Stimulated activated naive CD4-positive, alpha-beta T cell (primary cell): Measurements from ENCODE around the gene ARMC9.

ENCODE experiments used
- DNase-seq, 6 experiments: peaks; one replicate each; lab custom pipeline; 2025; lab: John Stamatoyannopoulos, UW

The ARMC9 gene

DNA sequence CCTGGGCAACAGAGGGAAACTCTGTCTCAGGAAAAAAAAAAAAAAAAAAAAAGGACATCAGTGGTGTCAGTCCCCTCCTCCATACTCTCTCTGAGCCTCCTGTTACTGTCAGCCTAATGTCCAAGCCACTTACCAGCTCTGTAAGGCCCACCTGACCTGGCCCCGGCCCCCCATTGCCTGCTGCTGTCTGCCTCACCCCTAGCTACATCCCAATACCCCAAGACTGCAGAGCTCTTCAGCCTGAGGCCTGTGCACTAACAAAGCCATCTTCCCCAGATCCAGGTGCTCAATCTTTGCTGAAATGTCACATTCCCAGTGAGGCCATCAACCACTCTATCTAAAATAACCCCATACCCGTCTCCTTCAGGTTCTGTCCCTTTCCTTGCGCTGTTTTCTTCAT lies 5.7 kb downstream of the ARMC9 start:
- no peak for DNase-seq

DNA sequence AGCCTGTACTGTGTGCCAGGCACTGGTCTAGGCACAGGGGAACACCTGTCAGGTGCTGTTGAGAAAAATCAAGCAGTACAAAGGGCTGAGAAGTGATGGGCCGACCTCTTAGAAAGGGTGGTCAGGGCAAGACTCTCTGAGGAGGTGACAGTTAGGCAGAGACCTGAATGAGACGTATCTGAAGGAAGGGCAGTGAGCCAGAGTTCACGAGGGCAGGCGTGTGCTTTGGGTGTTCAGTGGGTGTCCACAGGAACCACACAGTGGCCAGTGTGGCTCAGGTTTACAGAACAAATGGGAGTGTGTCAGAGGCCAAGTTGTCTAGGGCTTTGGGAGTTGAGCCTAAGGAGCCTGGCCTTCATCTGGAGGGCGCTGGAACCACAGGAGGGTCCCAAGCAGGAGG lies 6.2 kb downstream of the ARMC9 start:
- DNase-seq: no peak

DNA sequence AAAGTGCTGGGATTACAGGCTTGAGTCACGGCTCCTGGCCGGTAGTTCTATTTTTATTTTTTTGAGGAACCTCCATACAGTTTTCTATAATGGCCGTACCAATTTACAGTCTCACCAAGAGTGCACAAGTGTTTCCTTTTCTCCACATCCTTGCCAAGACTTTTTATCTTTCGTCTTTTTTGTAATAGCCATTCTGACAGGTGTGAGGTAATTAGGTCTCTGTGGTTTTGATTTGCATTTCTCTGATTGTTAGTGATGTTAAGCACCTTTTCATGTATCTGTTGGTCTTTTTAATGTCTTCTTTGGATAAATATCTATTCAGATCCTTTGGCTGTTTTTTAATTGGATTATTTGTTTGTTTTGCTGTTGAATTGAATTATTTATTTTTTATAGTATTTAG lies 9.3 kb downstream of the ARMC9 start:
- DNase-seq: no peak

DNA sequence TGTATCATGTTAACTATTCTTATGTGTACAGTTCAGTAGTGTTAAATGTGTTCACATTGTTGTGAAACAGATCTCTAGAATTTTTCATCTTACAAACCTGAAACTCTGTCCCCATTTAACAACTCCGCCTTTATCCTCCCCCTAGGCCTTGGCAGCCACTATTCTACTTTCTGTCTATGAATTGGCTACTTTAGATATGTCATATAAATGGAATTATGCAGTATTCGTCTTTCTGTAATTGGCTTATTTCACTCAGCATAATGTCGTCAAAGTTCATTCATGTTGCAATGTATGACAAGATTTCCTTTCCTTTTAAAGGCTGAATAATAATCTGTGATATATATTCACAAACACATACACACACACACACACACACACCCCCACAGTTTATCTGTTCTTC lies 12.4 kb downstream of the ARMC9 start:
- no peak for DNase-seq

DNA sequence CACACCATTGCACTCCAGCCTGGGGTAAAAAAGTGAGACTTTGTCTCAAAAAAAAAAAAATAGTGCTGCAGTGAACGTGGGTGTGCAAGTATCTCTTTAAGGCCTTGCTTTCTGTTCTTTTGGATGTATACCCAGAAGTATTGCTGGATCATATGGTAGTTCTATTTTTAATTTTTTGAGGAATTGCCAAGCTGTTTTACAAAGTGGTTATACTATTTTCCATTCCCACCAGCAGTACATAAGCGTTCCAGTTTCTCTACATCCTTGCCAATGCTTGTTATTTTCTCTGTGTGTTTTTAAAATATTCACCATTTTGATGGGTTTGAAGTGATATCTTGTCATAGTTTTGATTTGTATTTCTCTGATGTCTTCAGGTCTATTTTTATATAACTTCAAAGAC lies 13.1 kb downstream of the ARMC9 start:
- no peak for DNase-seq

DNA sequence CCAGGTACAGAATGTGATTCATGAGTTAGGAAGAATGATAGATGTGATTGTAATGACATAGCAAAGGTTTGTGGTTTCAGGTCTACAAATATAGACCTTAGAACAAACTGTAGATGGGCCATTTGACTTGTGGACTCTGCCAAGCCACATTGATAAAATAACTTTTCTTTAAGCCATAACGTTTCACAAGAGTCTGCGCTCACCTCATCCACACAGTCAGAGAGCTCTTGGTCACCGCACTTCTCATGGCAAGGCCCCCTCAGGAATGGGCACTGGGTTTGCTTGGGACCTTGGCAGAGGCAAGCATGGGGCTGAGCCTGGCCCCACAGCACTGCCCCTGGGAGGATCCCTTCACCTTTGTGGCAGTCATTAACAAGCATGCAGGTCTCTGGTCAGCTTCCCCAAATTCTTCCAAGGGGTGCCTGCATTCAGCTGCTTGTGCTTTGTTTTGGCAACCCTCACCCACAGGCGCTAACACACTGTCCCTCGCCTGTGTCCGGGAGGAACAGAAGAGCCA lies 14.0 kb downstream of the ARMC9 start:
- no peak for DNase-seq

DNA sequence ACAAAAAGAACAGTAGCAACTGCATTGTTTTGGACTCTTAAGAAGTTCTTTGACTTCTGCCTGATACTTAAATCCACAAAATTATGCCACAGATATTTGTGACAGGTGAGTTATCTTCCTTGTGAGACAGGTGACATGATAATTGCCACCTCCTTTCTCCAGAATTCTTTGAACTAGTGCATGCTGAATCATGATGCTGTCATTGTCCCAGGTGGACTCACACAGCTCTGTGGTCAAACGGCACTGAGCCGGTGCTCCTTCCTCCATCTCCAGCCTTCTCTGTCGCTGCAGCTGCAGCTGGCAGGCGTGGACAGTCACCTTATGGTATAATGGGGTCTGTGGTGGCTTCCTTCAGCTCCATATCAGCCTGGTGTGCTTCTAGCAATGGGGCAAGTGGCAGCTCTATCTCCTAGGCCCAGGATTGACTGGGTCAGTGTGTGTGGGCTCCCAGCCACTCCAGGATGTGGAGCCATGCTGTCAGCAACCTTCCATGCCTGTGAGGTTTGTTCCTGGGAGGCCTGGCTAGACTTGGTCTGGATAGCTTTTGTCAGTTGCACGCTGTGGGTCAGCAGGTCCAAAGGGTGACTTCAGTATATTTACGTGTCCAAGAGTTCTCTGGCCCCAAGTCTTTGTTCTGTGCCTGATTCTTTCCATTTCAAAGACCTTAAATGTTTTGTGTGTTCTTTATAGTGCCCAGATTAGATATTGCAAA lies 15.7 kb downstream of the ARMC9 start:
- DNase-seq: no peak

DNA sequence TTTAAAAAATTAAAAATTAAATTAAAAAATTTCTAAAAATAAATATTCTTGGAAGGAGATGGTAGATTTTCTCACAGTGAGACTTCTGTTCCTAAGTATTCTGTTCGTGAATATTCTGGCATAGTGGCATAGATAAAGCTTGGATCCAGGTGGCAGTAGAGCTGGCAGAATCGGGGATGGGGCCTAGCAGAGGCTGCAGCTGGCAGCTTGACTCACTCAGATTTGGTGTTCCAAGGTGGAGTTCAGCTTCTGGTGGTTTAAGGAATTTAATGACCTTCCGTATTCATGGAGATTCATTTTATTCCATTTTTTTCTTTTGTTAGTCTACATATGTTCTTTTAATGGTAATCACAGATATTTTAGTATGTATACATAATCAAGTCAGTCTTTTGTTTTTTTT lies 19.9 kb downstream of the ARMC9 start:
- DNase-seq: no peak

DNA sequence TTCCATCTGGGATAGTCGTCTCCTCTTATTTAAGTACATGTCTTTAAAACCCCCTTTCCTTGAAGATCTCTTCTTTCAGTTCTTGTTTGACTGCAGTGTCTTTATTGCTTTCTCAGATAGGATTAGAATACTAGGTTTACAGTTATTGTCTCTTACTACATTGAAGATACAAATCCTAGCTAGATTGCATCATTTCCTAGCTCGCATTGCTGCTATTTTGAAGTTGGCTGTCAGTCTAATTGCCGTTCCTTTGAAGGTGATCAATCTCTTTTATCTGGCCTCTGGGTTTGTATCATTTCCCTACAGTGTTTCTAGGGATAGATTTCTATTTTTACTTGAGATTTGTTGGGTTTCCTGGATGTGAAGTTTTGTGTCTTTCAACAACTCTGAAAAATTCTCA lies 20.9 kb downstream of the ARMC9 start:
- no peak for DNase-seq

DNA sequence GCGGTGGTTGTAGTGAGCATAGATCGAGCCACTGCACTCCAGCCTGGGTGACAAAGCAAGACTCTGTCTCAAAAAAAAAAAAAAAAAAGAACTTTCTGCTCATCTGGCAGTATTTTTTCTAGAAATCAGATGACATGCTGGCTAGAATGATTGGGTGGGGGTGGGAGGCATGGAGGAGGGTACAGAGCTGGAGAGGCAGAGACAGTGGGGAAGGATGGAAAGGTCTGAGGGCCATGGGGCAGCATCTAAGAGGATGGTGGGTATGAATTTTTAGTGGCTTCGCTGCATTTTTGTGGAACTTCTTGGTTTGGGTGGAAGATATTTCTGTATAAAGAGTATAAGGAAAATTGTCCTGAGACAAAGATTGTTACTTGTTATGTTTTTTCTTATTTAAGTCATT lies 23.3 kb downstream of the ARMC9 start:
- no peak for DNase-seq

DNA sequence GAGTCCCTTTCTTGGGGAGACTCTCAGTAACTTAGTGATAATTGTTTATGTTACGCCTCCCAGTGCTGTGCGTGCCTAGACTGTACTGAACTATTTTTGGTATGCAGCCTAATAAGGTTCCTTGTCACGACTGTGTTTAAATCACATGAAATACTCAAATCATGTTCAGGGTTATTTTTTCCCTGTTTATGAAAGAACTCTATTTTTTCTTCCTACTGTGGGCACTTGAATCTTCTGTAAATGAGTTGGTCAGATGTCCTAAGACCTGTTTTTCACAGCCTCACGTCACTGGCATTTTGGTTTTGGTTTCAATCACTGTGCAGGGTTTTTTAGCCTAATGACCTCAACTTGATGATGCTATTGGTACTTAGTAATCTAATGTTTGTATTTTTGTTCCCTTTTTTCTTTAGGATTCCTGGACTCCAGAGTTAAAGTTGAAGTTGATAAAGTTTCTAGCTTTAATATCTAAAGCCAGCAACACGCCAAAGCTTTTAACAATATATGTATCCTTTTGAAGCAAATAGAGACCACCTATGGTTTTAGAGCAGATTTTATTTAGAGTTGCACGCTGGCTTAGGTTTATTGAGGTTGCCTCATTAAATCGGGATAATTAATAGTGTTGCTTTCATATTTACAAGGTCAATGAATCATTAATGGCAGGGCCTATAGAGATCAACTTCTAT lies 24.0 kb downstream of the ARMC9 start:
- no peak for DNase-seq

DNA sequence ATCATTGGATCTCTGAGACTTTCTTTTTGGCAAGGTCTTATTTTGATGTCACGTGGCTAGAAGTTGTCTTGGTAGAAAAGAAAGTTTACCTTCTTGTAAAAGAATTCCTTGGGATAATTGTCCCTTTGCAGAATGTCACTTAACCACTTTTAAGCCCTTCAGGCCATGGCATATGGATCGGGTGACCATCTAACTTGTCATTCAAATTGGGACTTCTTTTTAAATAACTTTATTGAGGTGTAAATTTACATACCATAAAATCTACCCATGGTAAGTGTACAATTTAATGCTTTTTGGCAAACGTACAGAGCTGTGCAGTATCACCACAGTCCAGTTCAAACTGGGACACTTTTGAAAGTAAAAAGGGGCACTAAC lies 24.6 kb downstream of the ARMC9 start:
- no peak for DNase-seq

DNA sequence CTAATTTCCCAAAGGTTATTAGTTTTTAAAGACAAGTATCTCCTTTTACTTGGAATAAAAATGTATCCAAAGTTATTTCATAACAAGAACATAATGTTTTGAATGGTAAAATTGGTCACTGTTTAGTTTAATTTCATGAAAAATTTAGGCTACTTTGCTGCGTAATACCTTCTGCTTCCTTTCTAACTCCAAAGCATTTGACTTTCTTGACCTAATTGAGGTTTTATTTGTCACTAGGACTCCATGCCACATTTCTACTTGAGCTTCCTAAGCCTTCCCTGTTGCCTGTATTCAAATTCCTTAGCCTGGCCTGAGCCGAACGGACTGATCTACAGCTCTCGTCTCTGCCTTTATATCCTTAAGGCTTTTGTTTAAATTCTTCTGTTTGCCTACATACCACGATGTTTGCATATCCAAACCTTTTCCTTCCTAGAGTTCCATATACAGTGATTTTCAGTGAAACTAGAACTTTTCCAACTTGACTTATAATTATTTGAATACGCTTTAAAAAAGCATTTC lies 25.1 kb downstream of the ARMC9 start:
- no peak for DNase-seq

DNA sequence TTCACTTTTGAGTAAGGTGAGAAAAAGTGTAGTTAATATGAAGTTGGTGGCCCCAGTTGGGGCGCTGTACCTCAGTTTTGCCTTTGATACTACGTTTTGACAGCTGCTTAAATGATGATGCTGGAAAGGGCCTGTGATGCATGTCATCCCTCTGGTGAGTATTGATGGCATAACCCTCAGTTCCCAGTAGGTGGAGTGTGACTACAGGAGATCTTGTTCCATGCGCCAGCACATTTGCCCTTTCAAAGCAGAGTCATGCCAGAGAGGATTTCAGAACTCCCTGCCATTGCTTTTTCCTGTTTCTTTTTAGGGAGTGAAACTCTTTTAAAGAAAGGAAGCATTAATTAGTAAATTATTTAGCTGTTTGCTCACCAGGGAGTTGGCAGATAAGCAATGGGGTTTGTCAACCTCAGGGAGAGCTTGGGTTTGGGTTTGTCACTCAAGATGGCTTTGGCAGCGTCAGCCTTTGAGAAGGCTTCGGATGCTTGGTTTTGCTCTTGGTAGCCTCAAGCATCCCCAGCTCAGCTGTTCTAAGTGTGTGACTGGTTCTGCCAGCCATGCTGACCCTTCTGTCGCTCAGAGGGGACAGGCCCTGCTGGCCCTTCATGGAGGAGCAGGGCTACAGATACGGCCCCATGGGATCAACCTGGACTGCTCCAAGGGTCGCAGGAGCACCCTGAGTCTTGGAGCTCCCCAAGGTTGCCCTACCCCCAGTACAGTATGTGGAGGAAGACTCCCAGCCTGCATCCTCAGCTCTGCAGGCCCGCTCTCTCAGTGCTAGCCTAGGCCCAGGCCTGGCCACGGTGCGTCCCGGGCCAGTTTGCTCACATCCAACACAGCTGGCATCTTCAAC lies 29.1 kb downstream of the ARMC9 start:
- DNase-seq: peak in 4 of 6 experiments; percentile 2 to 53 (median 23)

DNA sequence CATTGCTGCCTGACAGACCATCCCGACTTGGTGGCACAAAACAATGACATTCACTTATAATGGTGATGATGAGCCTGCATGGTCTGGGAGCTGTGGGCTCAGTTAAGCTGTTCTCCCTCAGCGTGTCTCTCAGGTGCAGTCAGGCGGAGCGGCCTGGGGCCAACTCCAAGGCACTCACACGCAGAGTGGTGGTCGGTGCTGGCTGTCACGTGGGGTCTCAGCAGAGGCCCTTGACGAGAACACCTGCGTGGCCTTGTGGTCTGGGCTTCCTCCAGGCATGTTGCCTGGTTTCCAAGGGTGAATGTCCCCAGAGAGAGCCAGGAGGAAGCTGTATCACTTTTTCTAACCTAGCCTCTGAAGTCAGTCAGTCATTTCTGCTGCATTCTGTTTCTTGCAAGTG lies 29.8 kb downstream of the ARMC9 start:
- DNase-seq: no peak

DNA sequence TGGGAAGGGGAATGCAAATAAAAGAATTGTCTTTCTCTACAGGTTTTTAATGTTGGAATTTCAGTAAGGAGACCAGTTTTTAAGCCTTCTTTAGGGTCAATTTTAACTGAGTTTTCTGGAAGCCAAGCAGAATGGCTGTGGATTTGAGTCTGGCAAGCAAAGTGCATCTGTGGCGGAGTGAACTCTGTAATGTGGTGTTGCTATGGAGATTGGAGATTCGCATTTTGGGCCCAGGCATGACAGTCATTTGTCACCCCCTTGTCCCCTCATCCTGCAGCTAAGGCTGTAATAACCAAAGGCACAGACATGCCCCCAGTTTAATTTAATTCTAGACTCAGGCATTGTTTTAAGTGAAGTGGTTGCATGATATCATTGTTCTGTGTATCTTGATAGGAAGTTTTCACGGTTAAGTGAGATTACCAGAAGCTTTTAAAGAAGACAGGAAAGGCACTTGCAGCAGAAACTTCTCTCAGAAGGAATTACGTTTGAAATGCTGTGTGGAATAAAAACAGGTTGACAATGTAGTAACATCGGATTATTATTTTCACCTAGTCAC lies 30.6 kb downstream of the ARMC9 start:
- no peak for DNase-seq

DNA sequence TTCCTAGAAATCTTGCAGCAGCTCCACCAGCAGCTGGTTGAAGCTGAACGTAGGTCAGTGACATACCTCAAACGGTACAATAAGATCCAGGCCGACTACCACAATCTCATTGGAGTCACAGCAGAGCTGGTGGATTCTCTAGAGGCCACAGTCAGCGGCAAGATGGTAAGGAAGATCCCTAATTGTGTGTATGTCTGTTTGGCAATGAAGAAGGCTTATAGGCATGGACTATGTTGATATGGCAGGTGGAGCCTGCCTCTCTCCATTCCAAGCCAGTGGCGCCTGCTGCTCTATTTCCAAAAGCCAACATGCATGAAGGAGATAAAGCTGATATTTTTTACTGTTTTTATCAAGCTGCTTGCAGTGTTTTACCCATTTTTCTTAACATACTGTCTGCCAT lies 36.8 kb downstream of the ARMC9 start:
- DNase-seq: no peak

DNA sequence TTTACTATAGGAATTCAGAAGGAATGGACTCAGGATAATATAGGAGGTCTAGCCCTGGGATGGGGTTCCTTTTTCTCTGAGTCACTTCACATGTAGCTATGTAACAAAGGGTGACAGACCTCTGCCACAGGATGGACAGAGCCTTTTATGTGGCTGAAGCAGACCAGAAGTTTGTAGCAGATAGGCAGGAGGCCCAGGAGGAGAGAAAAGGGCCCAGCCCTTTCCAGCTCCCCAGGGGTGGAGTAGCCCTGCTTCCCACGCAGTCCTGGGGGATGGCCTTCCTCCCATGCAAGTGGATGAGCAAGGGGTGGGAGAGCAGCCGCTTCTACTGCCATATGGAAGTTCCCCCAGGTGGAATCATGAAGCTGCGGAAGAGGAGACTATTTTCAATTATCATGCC lies 40.3 kb downstream of the ARMC9 start:
- DNase-seq: no peak

DNA sequence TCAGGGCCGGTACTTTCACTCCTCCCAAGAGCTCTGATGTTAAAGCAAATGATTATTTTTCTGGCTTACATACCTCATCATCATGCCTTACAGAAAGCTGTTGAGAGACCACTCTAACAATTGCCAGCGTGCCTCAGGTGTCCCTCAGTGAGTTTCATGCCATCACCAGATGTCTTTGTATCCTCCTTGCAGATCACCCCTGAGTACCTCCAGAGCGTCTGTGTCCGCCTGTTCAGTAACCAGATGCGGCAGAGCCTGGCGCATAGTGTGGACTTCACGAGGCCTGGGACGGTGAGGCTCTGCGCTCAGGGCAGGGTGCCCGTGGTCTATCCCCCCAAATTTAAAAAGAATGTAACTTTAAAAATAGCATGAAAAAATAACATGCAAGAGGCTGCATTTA lies 41.3 kb downstream of the ARMC9 start:
- DNase-seq: no peak

DNA sequence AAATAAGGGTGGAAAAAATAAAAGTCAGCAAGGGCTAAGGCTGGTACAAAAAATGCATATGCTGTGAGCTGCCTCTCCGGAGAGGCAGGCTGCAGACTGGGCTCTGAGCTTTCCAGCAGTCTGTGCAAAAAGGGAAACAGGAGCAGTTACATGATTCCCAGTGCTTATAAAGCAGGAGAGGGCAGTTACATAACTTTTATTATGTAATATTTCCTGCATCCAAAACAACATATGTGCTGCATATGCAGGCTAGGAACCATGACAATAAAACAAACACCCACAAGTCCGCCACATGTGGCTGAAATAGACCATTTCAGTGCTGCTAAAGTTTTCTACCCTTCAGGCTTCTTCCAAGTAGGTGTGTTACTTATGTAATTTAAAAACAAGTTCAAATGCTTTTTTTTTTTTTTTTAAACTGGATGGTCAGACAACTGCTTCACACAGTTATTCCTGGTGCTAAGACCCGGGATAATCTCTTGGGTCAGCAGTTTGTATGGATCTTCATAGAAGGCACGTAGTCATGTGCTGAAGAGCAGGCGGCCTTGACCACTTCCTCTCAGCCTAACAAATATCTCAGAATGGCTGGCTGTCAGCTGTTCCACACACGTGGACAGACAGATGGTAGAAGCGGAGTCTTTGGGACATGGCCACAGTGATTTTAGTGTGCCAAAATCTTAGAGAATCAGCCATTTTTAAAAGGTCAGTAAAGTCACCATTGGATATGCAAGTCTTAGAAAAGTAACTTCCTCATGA lies 43.5 kb downstream of the ARMC9 start:
- no peak for DNase-seq

DNA sequence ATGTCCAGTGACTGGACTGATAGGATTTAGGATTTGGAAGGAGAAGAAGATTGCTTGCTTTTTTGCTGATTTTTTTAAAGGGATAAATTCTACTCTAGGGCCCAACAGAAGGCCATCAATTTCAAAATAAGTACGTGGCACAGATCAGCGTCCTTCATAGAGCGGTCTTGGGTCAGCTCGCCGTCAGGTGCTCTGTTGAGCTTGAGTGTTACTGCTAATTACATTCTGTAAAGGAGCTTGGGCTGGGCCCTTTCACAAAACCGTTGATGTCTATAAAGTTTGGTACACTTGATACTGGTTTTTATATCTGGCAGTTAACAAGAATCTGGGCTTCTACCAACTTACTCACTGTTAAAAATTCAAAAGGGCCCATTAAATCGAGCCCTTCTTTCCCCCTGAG lies 45.4 kb downstream of the ARMC9 start:
- DNase-seq: no peak
